GM21786 (cell line): ENCODE results near the gene NANOS2.

Experiments
- ATAC-seq: cut with Tn5 transposase; IDR thresholded peaks from one replicate; pipeline ENCODE4 v1.9.1; 2021; ENCODE audit not compliant: unreplicated experiment

The NANOS2 gene

GRCh38 chr19:45913874-45914830 is at the start of gene NANOS2:
Gene NANOS2 (minus strand): TSS chr19:45914778. CDS start chr19:45914693, 85 bp downstream.
- no peak for ATAC-seq

DNA sequence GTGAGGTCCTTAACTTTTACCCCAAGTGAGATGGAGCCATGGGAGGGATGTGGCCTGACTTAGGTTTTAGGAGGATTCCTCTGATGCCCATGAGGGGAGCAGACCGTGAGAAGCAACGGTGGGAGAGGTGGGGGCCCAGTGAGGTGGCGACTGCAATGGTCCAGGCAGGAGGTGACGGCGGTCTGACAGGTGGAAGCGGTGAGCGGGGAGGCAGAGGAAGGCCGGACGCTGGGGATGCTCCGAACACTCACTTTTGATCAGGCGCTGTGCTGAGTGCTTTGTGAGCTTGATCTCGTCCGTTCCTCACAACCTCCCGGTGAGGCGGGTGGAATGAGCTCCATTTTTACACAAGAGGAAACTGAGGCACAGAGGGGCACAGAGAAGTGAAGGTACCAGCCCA is 47.4 kb upstream of the NANOS2 start:
- no peak for ATAC-seq

GRCh38 chr19:45960595-45961235 is 46.1 kb upstream of the NANOS2 start:
- no peak for ATAC-seq

GRCh38 chr19:45959517-45960025 is 45.0 kb upstream of the NANOS2 start:
- ATAC-seq: no peak

DNA sequence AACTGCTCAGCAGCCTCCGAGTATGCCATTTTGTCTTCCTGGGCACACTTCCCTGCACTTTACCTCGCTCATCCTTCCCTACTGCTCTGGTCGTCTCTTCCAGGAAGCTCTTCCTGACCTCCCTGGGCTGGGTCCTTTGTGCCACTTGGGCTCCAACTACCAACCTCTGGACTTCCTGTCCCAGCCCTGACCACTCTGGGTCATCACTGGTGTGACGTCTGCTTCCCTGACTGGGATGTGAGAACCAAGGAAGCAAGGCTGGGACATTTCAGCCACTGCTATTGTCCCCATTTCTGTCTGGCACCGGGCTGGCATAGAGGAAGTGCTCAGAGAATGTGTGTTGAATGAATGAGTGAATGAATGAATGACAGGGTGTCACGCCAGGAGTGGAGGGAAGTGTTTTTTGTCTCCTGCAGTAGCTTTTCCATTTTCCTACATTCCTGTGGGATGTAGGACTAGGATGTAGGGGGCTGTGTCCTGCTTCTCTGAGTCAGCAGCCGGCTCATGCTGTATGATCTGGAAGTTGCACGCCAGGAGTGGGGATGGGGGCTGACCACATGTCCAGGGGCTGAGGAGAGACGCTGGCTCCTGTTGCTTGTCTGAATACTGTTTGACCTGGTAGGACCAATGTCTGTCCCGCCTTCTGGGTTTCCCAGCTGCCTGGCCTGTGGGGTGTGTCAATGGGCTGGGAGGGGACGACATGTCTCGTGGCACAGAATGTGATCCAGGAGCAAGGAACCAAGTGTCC is 44.4 kb upstream of the NANOS2 start:
- ATAC-seq: no peak

DNA sequence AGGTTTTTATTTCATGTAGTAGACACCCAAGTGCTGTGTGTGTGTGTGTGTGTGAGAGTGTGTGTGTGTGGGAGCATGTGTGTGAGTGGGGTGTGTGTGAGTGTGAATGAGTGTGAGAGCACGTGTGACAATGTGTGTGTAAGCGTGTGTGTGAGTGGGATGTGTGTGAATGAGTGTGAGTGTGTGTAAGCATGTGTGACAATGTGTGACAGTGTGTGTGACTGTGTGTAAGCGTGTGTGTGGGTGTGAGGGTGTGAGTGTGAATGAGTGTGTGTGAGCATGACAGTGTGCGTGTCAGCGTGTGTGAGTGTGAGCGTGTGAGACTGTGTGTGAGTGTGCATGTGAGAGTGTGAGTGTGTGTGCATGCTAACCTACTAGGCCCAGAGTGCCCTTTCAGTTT is 43.7 kb upstream of the NANOS2 start:
- no peak for ATAC-seq

GRCh38 chr19:45955905-45956608 is 41.5 kb upstream of the NANOS2 start:
- ATAC-seq: no peak

- ATAC-seq: no peak
Observed at GRCh38 chr19:45954156-45954555, 39.6 kb upstream of the NANOS2 start.

DNA sequence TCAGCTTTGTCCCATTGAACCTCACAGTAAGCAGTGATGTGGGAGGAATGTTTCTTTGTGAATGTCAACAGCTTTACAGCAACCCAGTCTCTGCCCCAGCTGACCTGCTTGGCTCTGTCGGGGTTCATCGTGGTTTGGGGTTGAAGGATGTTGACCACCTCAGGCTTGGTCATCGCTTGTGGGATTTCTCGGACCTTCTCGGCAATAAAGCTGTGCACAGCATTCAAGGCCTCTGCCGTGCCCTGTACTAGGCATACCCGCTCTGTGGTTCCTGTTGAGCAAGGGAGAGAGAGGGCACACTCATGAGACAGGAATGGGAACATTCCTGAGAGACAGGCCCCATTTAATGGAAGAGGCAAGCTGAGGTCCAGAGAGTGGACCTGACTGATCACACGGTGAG is 39.1 kb upstream of the NANOS2 start:
- ATAC-seq: no peak

GRCh38 chr19:45952686-45953505 is 38.3 kb upstream of the NANOS2 start:
- ATAC-seq: no peak

DNA sequence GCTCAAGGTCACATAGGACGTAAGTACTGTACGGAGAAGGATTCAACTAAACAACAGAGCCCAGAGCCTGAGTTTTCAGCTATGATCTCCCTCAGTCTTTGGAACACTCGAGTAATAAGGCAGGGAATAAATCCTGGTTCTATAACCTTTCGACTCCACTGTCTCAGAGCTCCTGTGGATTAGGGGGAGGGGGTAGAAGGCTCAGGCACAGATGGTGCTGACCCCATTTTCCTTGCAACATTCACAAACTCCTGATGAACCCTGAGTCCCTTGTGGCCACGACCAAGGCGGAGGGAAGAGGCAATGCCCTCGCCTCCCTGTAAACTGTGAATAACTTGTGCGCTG is 37.7 kb upstream of the NANOS2 start:
- no peak for ATAC-seq

DNA sequence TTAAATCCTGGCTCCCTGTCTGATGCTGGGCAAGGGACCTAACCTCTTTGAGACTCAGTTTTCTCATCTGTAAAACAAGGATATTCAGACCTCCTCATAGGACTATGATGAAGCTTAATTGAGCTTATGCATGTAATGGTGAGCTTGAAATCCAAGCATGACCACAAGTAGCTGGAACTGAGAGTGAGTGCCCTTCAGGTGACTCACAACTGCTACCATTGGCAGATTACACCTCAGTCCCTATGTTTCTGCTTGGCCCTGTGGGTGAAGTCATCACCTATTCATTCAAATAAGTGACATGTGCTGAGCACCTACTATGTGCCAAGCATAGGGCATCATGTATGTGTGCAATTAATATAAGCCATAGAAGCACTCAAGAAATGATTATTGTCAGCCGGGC is 33.3 kb upstream of the NANOS2 start:
- no peak for ATAC-seq

DNA sequence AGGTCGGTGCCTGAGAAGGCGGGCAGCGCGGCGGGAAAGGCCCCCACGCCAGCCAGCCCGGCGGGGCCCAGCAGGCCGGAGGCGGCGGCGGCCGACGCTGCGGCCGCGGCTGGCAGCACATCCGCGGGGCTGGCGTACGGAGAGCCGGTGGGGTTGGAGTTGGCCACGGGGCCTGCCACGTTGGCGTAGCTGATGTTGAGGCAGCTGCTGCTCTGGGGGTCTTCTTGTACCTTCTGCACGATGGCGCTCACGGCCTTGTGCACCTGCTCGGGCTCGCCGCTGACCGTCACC is 25.9 kb upstream of the NANOS2 start:
- ATAC-seq: no peak

DNA sequence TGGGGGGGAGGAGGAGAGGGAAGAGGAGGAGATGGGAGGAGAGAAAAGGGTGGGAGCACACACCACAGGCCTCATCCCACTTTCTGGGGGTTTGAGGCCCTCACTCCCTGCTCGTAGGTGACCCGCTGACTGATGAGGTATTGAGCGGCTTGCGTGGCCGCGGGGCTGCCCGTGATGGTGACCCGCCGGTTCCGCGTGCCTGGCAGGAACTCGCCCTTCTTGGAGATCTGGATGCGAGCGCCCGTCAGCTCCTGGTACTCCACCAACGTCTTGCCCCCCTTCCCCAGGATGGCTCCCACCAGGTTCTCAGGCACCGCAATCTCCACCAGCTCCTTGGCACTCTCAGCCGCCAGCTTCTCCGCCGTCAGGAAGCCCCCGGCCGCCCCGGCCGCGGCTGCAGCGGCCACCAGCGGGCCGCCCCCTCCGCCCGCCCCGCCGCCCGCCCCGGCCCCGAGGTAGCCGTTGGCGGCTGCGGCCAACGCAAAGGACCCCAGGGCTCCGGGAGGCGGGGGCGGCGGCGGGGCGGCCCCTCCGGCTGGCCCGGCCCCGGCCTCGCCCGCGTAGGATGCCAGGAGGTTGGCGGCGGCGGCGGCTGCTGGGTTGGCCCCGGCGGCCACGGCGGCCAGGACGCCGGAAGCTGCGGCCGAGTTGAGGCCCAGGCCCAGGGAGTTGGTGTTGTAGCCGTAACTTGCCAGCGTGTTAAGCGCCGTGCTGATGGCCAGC is 25.4 kb upstream of the NANOS2 start:
- ATAC-seq: no peak

DNA sequence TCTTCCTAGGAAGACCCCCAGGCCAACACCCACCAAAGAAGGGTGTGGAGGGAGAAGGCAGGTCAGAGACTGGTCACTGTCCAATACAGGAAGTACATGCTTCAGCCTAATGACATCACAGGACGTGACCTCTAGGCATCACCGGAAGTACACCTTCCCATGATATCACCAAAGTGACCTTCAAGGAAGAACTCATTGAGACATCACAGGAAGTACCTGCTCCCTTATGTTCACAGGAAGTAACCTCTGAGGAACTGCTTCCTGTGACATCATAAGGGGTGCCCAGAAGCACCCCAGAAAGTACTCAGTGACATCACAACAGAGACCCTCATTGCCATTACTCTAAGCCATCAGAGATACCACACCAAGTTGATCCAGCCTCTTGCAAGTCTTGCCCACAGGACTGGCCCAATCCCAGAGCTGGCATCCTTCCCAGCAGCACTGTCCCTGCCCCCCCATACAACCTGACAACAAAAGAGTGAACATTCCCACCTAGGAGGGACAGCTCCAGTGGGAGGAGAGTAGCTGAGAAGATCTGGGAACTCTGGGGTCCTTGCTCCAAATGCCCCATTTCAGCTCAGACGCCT is 24.2 kb upstream of the NANOS2 start:
- ATAC-seq: no peak

GRCh38 chr19:45935267-45935666 is 20.7 kb upstream of the NANOS2 start:
- ATAC-seq: no peak

GRCh38 chr19:45934551-45935230 is 20.1 kb upstream of the NANOS2 start:
- no peak for ATAC-seq

- no peak for ATAC-seq
Observed at GRCh38 chr19:45933759-45934158, 19.2 kb upstream of the NANOS2 start.

DNA sequence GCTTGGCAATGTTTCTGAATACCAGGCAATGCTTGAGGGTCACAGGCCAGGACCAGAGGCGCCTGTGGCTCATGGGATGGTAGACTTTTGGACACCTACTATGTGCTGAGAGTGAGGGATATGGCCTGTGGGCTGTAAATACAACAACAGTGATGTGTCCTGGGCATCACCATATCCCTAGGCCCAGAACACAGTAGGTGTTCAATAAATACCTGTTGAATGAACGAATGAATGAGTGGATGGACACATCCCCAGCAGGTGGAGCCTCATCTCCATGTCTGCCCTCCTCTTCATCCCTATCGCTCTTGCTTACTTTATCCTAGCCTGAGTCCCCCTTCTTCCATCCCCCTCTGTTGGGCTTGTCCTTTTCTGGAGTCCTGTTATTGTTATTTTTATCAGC is 16.5 kb upstream of the NANOS2 start:
- no peak for ATAC-seq
